SU-DHL-6 (cell line): ENCODE measurements around the gene PLD1.

Experiments used
- H2AFZ ChIP-seq: fragments of 200-600 bp; sonication (generic); 2 replicates; pipeline ENCODE4 v1.6.1; 2014; ENCODE audit warnings: low read depth, mild to moderate bottlenecking, moderate library complexity, mixed read lengths, antibody characterized with exemption, low read length; ENCODE audit not compliant: severe bottlenecking
- H3F3A ChIP-seq: fragments of 200-600 bp; shearing (Covaris generic); 2 replicates; pipeline ENCODE4 v1.6.0; 2016; ENCODE audit warnings: antibody characterized with exemption, mild to moderate bottlenecking; ENCODE audit not compliant: insufficient read depth
- H3K27ac ChIP-seq: fragments of 200-600 bp; sonication (generic); 2 replicates; pipeline ENCODE4 v1.5.1; 2016; ENCODE audit warnings: low read depth, mild to moderate bottlenecking, low read length, moderate library complexity, mixed read lengths
- H3K27me3 ChIP-seq: fragments of 200-600 bp; sonication (generic), shearing (Covaris generic); 2 replicates; pipeline ENCODE4 v1.6.0; 2014; ENCODE audit warnings: mild to moderate bottlenecking, low read length
- H3K36me3 ChIP-seq: fragments of 200-600 bp; sonication (generic); 2 replicates; pipeline ENCODE4 v1.6.1; 2014; ENCODE audit warnings: mild to moderate bottlenecking, low read length, mixed read lengths
- H3K4me2 ChIP-seq: fragments of 300-600, 200-600 bp; shearing (Covaris generic), sonication (generic); 2 replicates; pipeline ENCODE4 v1.6.0; 2014; ENCODE audit warnings: low read length, low read depth, mild to moderate bottlenecking; ENCODE audit not compliant: poor library complexity, severe bottlenecking
- H3K4me3 ChIP-seq: fragments of 200-600 bp; sonication (generic); 2 replicates; pipeline ENCODE4 v1.5.1; 2014; ENCODE audit warnings: antibody characterized with exemption, low read length, mild to moderate bottlenecking, mixed read lengths; ENCODE audit not compliant: insufficient read depth, poor library complexity, severe bottlenecking
- H3K79me2 ChIP-seq: fragments of 200-600 bp; sonication (generic); 2 replicates; pipeline ENCODE4 v1.6.1; 2014; ENCODE audit warnings: mild to moderate bottlenecking, low read length, moderate library complexity; ENCODE audit not compliant: insufficient read depth
- H3K9ac ChIP-seq: fragments of 200-600 bp; sonication (generic); 2 replicates; pipeline ENCODE4 v1.7.0; 2014; ENCODE audit warnings: mild to moderate bottlenecking, low read length
- H3K9me2 ChIP-seq: fragments of 200-600 bp; sonication (generic); replicated peaks from 2 replicates; pipeline ENCODE4 v1.6.1; 2014; ENCODE audit warnings: low read length; ENCODE audit not compliant: insufficient read depth
- H3K9me3 ChIP-seq: fragments of 200-600 bp; sonication (generic); 2 replicates; pipeline ENCODE4 v1.6.1; 2014; ENCODE audit warnings: low read length, mixed read lengths; ENCODE audit not compliant: insufficient read depth
- H4K20me1 ChIP-seq: fragments of 200-600 bp; sonication (generic); 2 replicates; pipeline ENCODE4 v1.6.1; 2014; ENCODE audit warnings: low read depth, mild to moderate bottlenecking, antibody characterized with exemption, low read length, moderate library complexity, mixed read lengths
- CTCF ChIP-seq: fragments of 200-600 bp; sonication (generic); IDR thresholded peaks from one replicate; pipeline ENCODE4 v1.5.1; 2017; ENCODE audit warnings: antibody characterized with exemption, mild to moderate bottlenecking, low read length, moderate library complexity; ENCODE audit not compliant: insufficient read depth, poor library complexity, severe bottlenecking
- EZH2phosphoT487 ChIP-seq: fragments of 200-600 bp; sonication (generic), shearing (Covaris generic); conservative IDR thresholded peaks from 2 replicates; pipeline ENCODE4 v1.6.1; 2018; ENCODE audit warnings: mild to moderate bottlenecking, antibody characterized with exemption, low read length, moderate library complexity, mixed read lengths

PLD1 gene

DNA sequence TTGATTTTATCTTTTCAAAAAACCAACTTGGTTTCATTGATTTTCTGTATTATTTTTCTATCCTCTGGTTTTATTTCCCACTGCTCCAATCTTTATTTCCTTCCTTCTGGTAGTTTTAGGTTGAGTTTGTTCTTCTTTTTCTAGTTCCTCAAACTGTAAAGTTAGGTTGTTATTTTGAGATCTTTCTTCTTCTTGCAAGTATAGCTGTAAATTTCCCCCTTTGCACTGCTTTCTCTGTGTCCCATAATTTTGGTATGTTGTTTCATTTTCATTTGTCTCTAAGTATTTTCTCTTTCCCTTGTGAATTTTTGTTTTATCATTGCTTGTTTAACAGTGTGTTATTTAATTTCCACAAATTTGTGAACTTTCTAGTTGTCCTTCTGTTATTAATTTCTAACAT, 120.0 kb downstream of the PLD1 start:
- no peaks in the 10 kb centered on the region for H3K79me2 ChIP-seq

DNA sequence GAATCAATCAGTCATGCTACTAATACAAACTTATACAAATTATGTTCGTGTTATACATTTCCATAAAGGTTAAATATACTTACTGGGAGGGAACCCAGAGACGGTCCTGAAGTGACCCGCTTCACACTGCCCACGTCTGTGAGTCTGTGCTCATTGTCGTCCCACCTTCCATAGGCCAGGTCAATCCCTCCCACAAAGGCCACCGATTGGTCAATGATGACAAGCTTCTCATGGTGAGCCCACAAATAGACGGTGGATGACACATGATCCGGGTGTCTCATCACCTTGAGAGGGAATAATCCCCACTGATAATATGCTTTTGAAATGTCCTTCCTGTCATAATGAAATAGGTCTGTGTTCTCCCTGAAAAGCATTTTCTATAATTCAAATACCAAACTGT, 121.7 kb downstream of the PLD1 start:
- no peaks in the 10 kb centered on the region for H3K9me3 ChIP-seq
- H3K79me2 ChIP-seq = no peaks in the 10 kb centered on the region
- no peaks in the 10 kb centered on the region for H3K27me3 ChIP-seq
- H3K27ac ChIP-seq = no peak overlapping the region
- TF ChIP-seq CTCF (no peak), EZH2phosphoT487 (no peak)
- no peaks in the 10 kb centered on the region for H3K36me3 ChIP-seq
- H3K9me2 ChIP-seq = no peaks in the 10 kb centered on the region
- H4K20me1 ChIP-seq = no peaks in the 10 kb centered on the region
- no peak overlapping the region for H3K4me2 ChIP-seq
- no peak overlapping the region for H3K9ac ChIP-seq
- no peak overlapping the region for H2AFZ ChIP-seq
- no peaks in the 10 kb centered on the region for H3F3A ChIP-seq
- H3K4me3 ChIP-seq = no peak overlapping the region

More for the DNA sequence above, 120.0 kb downstream of the PLD1 start:
- no peaks in the 10 kb centered on the region for H3K36me3 ChIP-seq
- no peak overlapping the region for H3K4me2 ChIP-seq
- no peak overlapping the region for H3K9ac ChIP-seq
- no peaks in the 10 kb centered on the region for H3K27me3 ChIP-seq
- H2AFZ ChIP-seq = no peak overlapping the region
- H3K27ac ChIP-seq = no peak overlapping the region
- no peaks in the 10 kb centered on the region for H4K20me1 ChIP-seq
- H3K9me2 ChIP-seq = no peaks in the 10 kb centered on the region
- H3F3A ChIP-seq = no peaks in the 10 kb centered on the region
- TF ChIP-seq EZH2phosphoT487 (no peak), CTCF (no peak)
- H3K4me3 ChIP-seq = no peak overlapping the region
- H3K9me3 ChIP-seq = no peaks in the 10 kb centered on the region

GRCh38 chr3:171688002-171688401, 122.3 kb downstream of the PLD1 start:
- TF ChIP-seq CTCF (no peak), EZH2phosphoT487 (no peak)
- Histone ChIP-seq H3K9me2 (no peaks in the 10 kb centered on the region), H3K4me2 (no peak overlapping the region), H3K9ac (no peak overlapping the region), H3K27me3 (no peaks in the 10 kb centered on the region), H3K27ac (no peak overlapping the region), H3K79me2 (no peaks in the 10 kb centered on the region), H3K9me3 (no peaks in the 10 kb centered on the region), H4K20me1 (no peaks in the 10 kb centered on the region), H3F3A (no peaks in the 10 kb centered on the region), H3K36me3 (no peaks in the 10 kb centered on the region), H2AFZ (no peak overlapping the region), H3K4me3 (no peak overlapping the region)
